ENCODE data around the gene DLG5. TPM values are rescaled to one million over a fixed set of nuclear protein-coding genes. Genes with fewer than 3 reads are reported as not detected.

The DLG5 gene
- total RNA-seq, 1 experiment from 2014 or later = 60.3 TPM

DNA sequence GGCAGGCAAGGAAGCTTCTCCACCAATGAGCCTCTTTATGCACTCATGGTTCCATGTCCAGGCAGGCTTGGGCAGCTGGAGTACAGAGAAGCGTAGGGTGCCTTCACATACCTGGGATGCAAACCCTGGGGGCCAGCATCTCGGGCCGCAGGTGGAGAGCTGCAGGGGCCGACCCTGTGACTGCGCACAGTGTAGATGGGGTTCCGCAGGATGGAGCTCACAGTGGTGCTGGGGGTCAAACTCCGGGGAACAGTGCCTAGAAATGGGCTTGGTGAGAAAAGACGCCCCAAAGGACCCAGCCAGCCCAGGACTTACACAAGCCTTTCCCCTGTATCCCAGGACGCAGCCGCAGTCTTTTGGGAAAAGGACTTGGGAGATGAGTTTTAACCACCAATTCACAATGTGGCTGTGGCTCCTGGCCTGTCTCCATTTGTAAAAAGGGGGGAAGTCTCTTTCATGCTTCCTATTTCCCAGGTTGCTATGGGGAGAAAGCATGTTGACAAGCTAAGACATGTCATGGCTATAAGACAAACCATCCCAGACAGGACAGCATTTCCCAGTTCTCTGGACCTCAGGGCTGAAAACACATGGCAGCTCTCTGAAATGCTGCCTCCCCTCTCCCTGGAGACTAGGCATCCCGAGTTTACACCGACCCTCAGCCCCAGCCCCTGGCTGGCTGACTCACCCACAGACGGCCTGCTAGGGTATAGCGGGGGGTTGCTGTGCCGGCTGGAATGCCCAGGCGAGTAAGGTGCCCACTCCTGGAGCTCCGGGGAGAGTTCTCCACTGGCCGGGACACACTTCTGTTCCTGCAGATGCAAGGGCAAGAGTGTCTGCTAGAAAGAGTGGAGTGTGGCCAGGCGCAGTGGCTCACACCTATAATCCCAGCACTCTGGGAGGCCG, 107.1 kb downstream of the DLG5 start:
- no peak for DNase-seq (ENCODE audit: low spot score)

DNA sequence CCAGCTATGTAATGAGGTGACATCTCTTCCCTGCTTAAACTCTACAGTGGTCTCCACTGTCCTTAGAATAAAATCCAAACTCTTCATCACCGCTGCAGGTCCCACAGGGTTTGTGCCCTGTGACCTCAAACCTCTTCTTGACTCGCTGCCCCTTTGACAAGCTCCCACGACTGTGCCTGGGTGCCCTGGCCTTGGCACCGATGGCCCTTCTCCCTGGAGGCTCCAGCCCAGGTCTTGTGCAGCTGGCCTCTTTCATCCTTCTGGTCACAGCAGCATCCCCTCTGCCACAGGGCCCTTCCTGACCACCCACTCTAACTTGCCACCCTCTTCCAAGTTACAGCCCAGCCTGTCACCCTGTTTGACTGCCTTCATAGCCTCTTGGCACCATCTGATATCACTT, 108.2 kb downstream of the DLG5 start:
- DNase-seq (ENCODE audit: low spot score) = no peak

DNA sequence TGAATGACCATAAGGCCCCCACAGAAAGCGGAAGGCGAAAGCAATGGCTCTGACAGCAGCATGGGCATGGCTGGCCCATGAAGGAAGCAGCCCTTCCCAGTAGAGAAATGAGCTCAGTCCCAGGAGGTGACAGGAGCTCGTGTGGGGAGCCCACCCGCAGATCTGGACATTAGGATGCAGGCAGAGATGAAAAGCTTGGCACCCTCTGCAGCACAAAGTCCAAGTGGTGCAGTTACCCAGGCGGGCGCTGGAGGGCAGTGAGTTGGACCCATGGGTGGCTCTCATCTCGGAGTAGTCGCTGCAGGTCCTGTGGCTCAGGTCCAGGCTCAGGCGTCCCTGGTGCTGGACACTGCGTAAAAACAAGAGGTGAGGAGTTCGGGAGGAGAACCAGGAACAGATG, 109.0 kb downstream of the DLG5 start:
- DNase-seq (ENCODE audit: low spot score) = no peak

DNA sequence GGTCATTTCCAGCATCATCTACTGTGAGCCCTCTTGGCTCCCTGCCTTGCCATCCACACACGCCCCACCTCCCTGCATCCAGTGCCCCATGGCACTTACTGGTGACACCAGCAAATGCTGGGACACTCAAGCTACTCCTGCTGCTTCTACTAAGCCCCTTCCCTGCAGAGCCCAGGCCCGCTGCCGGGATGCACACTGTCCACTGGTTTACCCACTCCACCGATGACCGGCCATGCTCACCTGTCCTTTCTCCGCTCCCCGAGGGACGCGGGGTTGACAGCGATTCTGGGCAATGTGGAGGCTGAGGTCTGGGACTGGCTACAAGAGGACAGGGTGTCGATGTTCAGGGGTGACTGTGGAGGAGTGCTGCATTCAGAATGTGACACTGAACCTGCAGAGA, 110.2 kb downstream of the DLG5 start:
- DNase-seq (ENCODE audit: low spot score) = no peak

DNA sequence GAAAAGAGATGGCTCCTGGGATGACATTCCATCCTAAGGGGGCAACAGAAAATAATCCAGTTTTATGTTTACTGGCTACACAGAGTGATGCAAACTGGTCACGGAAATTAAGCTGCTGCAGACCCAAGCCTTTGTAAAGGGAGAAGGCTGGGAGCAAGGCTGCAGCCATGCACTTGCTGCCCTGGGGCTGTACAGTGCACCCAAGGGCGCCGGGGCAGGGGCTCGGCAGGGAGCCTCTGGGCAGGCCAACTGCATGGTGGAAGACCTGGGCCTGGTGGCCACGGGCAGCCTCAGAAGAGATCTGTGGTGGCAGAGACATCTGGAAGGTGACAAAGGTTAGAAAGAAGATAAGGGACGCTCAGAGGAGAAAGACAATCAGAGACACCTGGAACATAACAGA, 113.8 kb downstream of the DLG5 start:
- DNase-seq (ENCODE audit: low spot score) = no peak

DNA sequence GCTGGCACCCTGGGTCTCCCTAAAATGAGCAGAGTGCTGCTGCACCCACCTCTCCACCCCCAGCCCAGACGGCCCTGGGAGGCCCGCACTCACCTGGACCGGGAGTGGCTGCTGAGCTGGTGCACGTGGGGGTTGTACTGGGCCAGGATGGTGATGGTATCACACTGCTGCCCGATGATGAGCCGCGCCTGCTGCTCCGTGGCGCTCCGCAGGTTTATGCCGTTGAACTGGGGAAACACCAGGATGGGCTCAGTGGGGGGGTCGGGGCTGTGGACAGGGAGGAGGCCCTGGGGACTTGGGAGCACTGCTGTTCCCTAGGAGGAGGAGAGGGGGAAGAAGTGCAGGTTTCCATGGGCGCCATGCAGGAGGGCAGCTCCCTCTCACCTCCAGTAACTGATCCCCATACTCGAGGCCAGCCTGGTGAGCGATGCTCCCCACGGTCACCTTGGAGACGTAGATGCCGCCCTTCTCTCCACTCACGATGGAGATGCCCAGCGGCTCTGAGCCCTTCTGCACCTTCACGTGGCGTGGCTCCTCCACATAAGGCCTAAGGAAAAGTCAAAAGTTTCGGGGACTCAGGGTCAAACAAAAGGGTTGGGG, 114.6 kb downstream of the DLG5 start:
- DNase-seq (ENCODE audit: low spot score) = no peak

DNA sequence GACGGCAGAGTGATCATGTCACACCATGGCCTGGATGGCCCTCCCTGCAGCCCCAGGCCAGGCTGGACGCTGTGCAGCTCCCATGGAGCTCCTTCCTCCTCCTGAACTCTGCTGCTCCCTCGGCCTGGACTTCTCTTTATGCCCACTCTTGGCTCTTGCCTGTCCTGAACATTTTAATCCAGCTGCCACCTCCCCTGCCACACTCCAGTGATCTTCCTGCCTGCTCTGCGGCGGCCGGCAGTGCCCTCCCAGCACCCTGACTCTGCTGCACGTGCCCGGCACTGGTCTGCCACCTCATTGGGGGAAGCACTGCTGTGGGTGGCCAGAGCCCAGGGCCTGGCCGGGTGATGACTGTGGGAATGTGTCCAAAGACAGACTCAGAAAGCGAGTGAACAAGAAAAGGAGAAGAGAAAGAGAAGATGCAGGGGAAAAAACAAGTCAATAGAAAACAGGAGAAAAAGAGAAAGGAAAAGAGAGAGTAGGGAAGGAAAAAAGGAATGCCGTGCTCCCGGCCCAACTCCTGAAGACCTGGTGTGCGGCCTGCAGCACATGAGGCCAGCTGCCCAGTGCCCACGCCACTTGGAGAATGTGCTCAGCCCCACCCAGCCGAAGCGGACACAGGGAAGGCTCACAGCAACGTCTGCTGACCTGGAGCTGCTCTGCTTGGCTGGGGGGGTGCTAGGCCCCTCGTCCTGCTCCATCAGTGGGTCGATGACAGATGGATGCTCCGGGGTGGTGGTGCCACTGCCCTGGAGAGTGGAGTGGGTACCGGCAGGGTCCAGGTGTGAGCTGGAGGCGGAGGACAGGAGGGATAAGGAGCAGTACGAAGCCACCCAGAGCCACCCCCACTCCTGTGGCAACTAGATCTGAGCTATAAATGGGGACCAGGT, 115.9 kb downstream of the DLG5 start:
- DNase-seq (ENCODE audit: low spot score) = no peak

DNA sequence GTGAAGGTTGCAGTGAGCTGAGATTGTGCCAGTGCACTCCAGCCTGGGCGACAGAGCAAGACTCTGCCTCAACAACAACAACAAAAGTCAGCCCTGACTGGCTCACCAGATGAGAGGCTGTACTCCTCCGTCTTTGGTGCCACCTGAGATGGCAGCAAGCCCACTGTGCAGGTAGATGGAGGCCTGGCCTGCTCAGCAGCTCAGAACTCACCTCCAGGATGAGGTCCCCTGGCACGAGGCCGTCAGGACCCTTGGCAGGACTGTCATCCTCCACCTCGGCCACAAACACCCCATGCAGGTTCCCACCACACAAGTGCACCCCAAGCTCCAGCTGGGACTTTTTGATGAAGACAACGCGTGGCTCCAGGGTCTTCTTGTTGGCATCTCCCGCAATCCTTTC, 117.2 kb downstream of the DLG5 start:
- DNase-seq (ENCODE audit: low spot score) = no peak

DNA sequence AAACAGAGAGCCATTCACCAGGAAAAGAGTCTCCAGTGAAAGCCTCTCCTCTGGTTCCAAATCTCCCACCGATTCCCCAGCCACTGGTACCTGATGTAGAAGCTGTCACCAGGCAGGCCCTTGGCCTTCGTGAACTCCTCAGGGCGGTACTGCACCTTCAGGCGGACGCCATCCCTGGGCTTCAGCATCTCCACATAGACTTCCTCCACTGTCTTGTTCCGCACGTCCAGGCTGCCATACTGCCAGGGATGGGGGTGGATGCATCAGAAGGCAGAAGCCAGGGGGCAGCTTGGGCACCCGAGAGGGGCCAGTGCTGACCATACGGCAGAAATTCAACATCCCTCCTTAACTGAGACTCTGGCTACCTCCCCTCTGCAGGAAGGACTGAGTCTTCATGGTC, 118.8 kb downstream of the DLG5 start:
- DNase-seq (ENCODE audit: low spot score) = no peak

DNA sequence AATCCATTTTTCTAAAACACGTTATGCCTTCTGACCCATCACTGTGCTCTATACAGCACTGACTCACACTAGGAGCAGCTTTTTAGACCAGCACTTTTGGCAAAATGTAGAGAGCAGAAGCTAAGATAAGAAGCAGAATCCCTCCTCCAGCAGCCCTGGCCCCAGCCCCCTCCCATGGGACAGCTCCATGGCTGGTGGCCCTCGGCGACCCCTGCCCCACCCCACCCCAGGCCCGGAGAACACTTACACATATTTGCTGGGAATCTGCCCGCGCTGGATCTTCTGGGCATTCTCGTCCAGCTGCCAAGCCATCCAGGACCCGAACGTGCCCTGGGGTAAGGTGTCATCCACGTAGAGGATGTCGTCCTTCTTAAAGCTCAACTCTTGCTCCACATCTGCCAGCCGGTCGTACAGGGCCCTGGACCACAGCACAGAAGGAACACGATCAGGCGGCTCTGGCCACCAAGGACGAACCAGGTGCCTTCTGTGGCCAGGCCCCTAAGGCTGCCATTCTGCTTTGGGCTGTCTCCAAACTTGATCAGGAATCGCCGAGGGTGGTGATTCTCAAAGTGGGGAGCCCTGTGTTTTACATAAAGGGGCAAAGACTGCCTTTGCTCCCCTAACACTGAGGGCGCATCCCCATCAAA, 119.9 kb downstream of the DLG5 start:
- DNase-seq (ENCODE audit: low spot score) = no peak

DNA sequence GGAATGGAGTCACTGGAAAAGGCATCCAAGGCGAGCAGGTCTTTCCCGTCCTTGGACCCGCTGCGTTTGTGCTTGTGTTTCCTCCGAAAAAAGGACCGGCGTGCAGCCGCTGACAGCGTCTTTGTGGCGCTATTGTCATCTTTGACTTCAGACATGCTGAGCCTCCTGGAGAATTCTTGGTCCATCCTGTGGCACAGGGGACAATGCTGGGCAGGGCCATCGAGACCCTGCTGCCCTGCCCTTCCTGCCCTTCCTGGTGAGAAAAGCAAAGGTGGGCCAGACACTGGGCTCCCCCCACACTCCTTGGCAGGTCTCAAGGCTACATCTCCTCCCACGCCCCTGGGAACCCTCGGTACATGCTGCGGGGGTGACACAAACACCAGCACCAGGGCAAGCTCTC, 120.9 kb downstream of the DLG5 start:
- DNase-seq (ENCODE audit: low spot score) = no peak

DNA sequence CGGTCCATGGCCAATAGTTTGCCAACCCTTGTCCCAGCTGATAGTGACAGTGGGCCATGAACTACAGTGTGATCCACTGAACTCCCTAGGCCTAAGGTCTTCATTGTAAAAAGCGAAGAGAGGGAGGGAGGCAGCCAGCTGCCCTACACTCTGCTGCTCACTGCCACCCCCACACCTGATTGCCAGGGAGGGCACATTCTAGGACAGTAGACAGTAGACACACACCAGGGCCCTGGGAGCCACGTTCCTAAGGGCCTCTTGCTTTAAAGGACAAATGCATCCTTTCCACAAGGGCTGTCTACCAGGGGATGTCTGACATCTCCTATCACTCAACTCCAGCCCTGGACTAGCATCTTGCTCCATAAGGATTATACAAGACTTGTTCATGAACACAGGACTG, 122.2 kb downstream of the DLG5 start:
- DNase-seq (ENCODE audit: low spot score) = no peak

DNA sequence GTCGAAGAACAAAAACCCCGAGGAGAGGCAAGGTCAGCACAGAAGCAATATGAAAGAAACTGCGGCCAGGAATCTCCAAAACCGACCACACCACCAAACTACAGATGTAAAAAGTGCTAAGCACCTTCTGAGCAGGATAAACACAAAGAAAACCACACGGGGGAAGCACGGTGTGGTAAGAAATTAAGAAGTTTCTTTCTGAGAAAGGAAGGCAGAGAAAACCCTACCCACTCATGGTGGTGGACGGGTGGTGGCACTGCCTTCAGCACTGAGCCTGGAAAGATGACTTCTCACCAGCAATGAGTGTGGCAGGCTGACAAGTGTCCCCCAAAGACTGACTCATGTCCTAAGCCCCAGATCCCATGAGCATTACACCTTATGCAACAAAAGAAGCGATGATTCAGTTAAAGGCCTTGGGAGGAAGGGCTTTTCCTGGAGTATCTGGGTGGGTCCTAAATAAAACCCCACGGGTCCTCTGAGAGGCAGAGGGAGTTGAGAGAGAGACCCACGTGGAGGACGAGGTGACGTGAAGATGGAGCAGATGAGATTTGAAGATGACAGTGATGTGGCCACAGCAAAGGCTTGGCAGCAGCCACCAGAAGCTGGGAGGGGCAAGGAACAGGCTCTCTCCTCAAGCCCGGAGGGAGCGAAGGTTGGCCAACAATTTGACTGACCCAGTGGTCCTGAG, 124.9 kb downstream of the DLG5 start:
- peak; percentile 42 for DNase-seq (ENCODE audit: low spot score)

DNA sequence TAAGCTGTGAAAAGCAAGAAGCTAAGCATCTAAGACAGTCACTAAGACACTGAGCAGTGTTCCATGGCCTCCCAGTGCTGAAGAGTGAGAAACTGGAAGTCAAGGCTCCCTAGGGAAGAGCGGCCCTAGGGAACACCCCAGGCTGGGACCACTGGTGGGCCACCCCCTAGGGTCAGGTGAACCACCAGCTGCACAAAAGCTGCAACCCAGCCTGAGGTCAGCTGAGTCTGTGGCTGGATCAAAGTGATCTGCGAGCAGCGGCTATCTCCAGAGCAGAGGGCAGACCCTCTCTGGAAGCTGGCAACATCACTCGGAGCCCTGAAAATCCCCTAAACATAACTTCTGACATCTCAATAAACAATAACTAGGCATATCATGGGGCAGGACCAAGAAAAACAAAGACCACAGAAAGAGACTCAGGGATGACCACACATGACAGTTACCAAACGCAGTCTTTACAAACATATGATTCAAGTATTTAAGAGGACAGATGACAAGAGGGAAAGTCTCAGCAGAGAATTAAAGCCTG, 125.8 kb downstream of the DLG5 start:
- DNase-seq (ENCODE audit: low spot score) = no peak

DNA sequence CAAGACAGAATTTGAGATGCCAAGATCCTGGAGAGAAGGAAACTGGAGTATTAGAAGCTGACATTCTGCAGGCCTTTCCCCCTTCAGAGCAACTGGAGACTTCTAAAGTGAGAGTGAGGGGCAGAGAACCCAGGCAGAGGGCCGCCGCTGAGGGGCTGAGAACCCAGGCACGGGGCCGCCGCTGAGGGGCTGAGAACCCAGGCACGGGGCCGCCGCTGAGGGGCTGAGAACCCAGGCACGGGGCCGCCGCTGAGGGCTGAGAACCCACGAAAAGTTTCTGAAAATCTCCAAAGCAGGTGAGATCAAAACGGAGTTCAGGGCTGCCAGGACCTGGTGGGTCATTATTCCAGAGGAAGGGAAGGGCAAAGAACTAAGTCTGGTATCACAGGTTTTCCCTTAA, 126.2 kb downstream of the DLG5 start:
- DNase-seq (ENCODE audit: low spot score) = no peak

DNA sequence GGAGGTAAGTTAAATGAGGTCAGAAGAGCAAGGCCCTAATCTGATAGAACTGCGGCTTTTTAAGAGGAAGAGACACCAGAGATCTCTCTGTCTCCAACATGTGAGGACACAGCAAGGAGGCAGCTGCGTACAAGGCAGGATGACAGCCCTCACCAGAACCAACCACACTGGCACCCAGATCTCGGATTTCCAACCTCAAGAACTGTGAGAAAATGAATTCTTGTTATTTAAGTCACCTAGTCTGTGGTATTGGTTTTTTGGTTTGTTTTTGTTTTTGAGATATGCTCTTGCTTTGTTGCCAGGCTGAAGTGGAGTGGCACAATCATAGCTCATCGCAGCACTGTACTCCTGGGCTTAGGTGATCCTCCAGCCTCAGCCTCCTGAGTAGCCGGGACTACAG, 127.2 kb downstream of the DLG5 start:
- DNase-seq (ENCODE audit: low spot score) = no peak

DNA sequence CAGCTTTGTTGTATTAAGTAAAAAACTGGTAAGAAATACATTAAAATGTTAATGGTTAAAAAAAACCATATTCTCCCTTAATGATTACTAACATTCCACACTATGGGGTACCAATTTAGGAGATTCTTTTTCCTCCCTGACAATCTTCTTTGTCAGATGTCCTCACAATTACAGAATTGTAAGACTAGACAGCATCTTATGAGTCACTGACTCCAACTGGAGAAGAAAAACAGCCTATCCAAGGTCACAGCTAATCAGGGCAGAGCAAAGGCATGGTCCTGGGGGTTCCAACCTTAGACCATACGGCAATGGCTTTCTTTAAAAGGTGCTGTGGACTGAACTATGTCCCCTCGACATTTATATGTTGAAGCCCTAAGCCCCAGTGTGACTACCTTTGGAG, 127.6 kb downstream of the DLG5 start:
- DNase-seq (ENCODE audit: low spot score) = no peak

DNA sequence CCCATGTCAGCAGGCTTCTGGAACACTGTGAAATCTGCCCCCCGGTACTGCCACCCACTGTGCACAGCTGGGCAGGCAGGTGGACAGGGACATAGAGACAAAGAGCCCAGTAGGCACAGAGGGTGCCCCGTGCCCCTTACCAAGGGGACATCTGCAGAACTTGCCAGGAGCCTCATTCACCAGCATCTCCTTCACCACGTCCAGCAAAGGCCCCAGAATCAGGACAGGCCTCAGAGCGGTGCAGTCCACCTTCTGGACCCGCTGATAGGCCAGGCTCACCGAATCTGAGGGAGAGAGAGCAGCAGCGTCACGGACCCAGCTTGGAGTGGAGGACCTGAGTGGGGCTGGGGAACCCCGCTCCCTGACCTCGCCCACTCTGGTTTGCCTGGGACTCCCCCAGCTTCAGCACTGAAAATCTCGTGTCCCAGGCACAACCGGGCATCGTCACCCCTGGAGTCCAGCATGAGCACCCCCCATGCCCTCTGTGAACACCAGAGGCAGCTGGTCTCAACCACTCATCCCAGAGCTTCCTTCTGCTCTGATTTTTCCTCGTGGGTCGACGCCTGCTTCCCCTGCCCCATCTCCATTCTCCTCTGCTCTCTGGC, 130.1 kb downstream of the DLG5 start:
- no peak for DNase-seq (ENCODE audit: low spot score)

DNA sequence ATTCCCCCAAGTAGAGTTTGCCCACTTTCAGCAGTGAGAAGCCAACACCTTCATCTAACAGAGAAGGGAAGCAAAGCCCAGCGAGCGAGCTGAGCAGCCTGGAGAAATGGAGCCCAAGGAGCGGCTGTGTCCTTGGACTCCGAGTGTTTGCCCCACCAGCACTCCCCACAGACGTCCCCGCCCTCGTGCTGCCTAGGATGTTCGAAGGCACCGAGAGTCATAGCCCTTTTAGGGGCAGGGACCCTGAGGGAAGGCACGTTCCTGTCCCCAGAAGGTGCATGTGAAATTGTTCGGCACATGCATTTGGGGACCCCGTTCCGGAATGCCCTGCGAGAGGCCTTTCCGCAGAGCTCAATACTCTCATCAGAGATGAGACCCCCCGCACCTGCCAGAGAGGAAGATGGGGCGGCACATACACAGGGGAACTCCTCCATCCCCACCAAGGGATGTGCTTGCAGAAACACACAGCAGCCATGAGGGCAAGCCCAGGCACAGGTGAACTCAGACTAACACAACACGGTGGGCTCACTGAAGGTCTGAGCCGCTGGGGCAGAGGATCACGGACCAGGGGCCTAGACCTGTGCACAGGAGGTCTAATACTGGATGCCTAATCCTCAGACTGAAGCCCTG, 131.0 kb downstream of the DLG5 start:
- DNase-seq (ENCODE audit: low spot score) = no peak

Data from A172 (cell line).